Fibroblast of lung (primary cell): ENCODE results near the gene JAKMIP3. TPM values are rescaled to one million over a fixed set of nuclear protein-coding genes. Genes with fewer than 3 reads are reported as not detected.
"Not testable (repeated sequence)": the region's sequence is repeated elsewhere in the genome, so short reads cannot be mapped to it uniquely, and the experiment has no call there.

Experiments
- DNase-seq, 2 donors: peaks; one replicate each; pipeline versions ENCODE4 v3.0.0 to v3.0.0-alpha.2; 2010; ENCODE audit warnings: low read depth in 2 of 2
- H2AFZ ChIP-seq: 2 replicates; pipeline ENCODE4 v1.5.1; 2012; ENCODE audit warnings: low read length, control low read depth, inconsistent platforms
- H3K27ac ChIP-seq: 2 replicates; pipeline ENCODE4 v1.5.1; 2011; ENCODE audit warnings: low read length, control low read depth; ENCODE audit not compliant: insufficient read depth
- H3K27me3 ChIP-seq: 2 replicates; pipeline ENCODE4 v1.5.1; 2011; ENCODE audit warnings: mild to moderate bottlenecking, low read length; ENCODE audit not compliant: control insufficient read depth, insufficient read depth
- H3K36me3 ChIP-seq: 2 replicates; pipeline ENCODE4 v1.5.1; 2011; ENCODE audit warnings: low read length; ENCODE audit not compliant: control insufficient read depth, insufficient read depth
- H3K4me1 ChIP-seq: 2 replicates; pipeline ENCODE4 v1.5.1; 2011; ENCODE audit warnings: low read length; ENCODE audit not compliant: control insufficient read depth, insufficient read depth; ENCODE audit errors: extremely low read depth
- H3K4me2 ChIP-seq: 2 replicates; pipeline ENCODE4 v1.5.1; 2011; ENCODE audit warnings: low read length, control low read depth; ENCODE audit not compliant: insufficient read depth; ENCODE audit errors: extremely low read depth
- H3K4me3 ChIP-seq, 4 experiments: fragments of 200-600 bp in 1 of 4; sonication (generic) in 1 of 4; replicated peaks in 1 of 4; 2 replicates each; pipeline ENCODE4 v1.5.1; 2011 to 2016; ENCODE audit warnings: low read length in 4 of 4, low read depth in 3 of 4, mild to moderate bottlenecking in 3 of 4, control low read depth in 2 of 4, inconsistent platforms in 1 of 4, mixed read lengths in 1 of 4; ENCODE audit not compliant: insufficient read depth in 1 of 4; ENCODE audit errors: control extremely low read depth in 1 of 4
- H3K79me2 ChIP-seq: 2 replicates; pipeline ENCODE4 v1.5.1; 2012; ENCODE audit warnings: mild to moderate bottlenecking, low read length, inconsistent platforms; ENCODE audit not compliant: control insufficient read depth, insufficient read depth
- H3K9ac ChIP-seq: 2 replicates; pipeline ENCODE4 v1.5.1; 2011; ENCODE audit warnings: mild to moderate bottlenecking, low read length, control low read depth; ENCODE audit not compliant: insufficient read depth
- H3K9me3 ChIP-seq: 2 replicates; pipeline ENCODE4 v1.5.1; 2012; ENCODE audit warnings: low read depth, low read length; ENCODE audit not compliant: control insufficient read depth, insufficient read depth
- H4K20me1 ChIP-seq: 2 replicates; pipeline ENCODE4 v1.5.1; 2011; ENCODE audit warnings: low read length; ENCODE audit not compliant: control insufficient read depth, insufficient read depth; ENCODE audit errors: extremely low read depth
- CTCF ChIP-seq, 2 donors: IDR thresholded peaks in 1 of 2; conservative IDR thresholded peaks in 1 of 2; 1 replicate in 1 of 2; 2 replicates in 1 of 2; pipeline ENCODE4 v1.5.1; 2011 to 2012; ENCODE audit warnings: low read length in 2 of 2, control low read depth in 1 of 2, inconsistent platforms in 1 of 2, low read depth in 1 of 2, mild to moderate bottlenecking in 1 of 2
- EZH2 ChIP-seq: IDR thresholded peaks from 2 replicates; pipeline ENCODE4 v1.5.1; 2012; ENCODE audit warnings: low read length, control low read depth, mild to moderate bottlenecking; ENCODE audit errors: missing control alignments
- polyA plus RNA-seq, 2 donors: library from polyadenylated mRNA; depleted of rRNA in 1 of 2; stranded (reverse) in 1 of 2; unstranded in 1 of 2; fragments of >200 nt; gene quantifications; 2 replicates each; pipeline ENCODE4 v1.2.1, GENCODE V29; 2011 to 2012; ENCODE audit warnings: missing spikeins in 1 of 2
- total RNA-seq: library from RNA; depleted of rRNA; stranded (reverse); fragments of >200 nt; gene quantifications from 2 replicates; pipeline ENCODE4 v1.2.1, GENCODE V29; 2014

JAKMIP3 gene
- total and polyA plus RNA-seq, 2 donors (not counting 1 experiment from before 2014, with no cell fraction given), result 0.17 TPM

GRCh38 chr10:132078746-132079345, 13.1 kb downstream of the JAKMIP3 start:
- Histone ChIP-seq H3K27me3 (no peaks in the 10 kb centered on the region), H3K27ac (no peak overlapping the region), H2AFZ (no peak overlapping the region), H3K4me2 (no peak overlapping the region), H3K36me3 (no peaks in the 10 kb centered on the region), H3K9ac (no peak overlapping the region), H3K4me3 (no peak overlapping the region), H4K20me1 (no peaks in the 10 kb centered on the region), H3K9me3 (no peaks in the 10 kb centered on the region), H3K4me1 (no peaks in the 10 kb centered on the region), H3K79me2 (no peaks in the 10 kb centered on the region)
- TF ChIP-seq EZH2 (no peak), CTCF (conservative IDR thresholded peaks at IDR 0.05 in 1 of 2, IDR thresholded peaks at IDR 0.05 in 1 of 2; ENCODE audit: low read depth in 1 of 2, low read length in 2 of 2) (no peak)
- DNase-seq, result no peak

GRCh38 chr10:132084384-132084783, 18.6 kb downstream of the JAKMIP3 start:
- H4K20me1 ChIP-seq, H3K4me2 ChIP-seq, H3K36me3 ChIP-seq, H3K9me3 ChIP-seq, H3K27ac ChIP-seq, H3K4me1 ChIP-seq, H3K9ac ChIP-seq, H3K79me2 ChIP-seq, H2AFZ ChIP-seq, H3K27me3 ChIP-seq, DNase-seq, H3K4me3 ChIP-seq: not testable (repeated sequence)

- not testable (repeated sequence) for H4K20me1 ChIP-seq, H3K79me2 ChIP-seq, H3K4me1 ChIP-seq, DNase-seq, H3K9me3 ChIP-seq, H2AFZ ChIP-seq, H3K4me3 ChIP-seq, H3K9ac ChIP-seq, H3K4me2 ChIP-seq, H3K36me3 ChIP-seq, H3K27me3 ChIP-seq, H3K27ac ChIP-seq
Observed at GRCh38 chr10:132093236-132093635, 27.5 kb downstream of the JAKMIP3 start.

GRCh38 chr10:132094581-132095234, 29.0 kb downstream of the JAKMIP3 start:
- TF ChIP-seq CTCF (conservative IDR thresholded peaks at IDR 0.05 in 1 of 2, IDR thresholded peaks at IDR 0.05 in 1 of 2; ENCODE audit: low read depth in 1 of 2, low read length in 2 of 2), result no peak
- no peak for TF ChIP-seq EZH2
- H3K79me2 ChIP-seq, result no peaks in the 10 kb centered on the region
- H3K9ac ChIP-seq, result no peak overlapping the region
- no peak overlapping the region for H3K4me3 ChIP-seq
- no peaks in the 10 kb centered on the region for H3K4me1 ChIP-seq
- DNase-seq, result no peak
- H3K27me3 ChIP-seq, result no peaks in the 10 kb centered on the region
- H3K27ac ChIP-seq, result no peak overlapping the region
- no peaks in the 10 kb centered on the region for H4K20me1 ChIP-seq
- H3K36me3 ChIP-seq, result no peaks in the 10 kb centered on the region
- no peak overlapping the region for H2AFZ ChIP-seq
- H3K4me2 ChIP-seq, result no peak overlapping the region
- H3K9me3 ChIP-seq, result no peaks in the 10 kb centered on the region
